Keratinocyte (primary cell): ENCODE measurements around the gene PCGF3.

Source experiments
- CTCF ChIP-seq, 3 experiments: IDR thresholded peaks in 1 of 3; conservative IDR thresholded peaks in 1 of 3; optimal IDR thresholded peaks in 1 of 3; 2 replicates in 2 of 3; 3 replicates in 1 of 3; pipeline versions ENCODE3 to v1.5.1; 2011; ENCODE audit warnings: low read length in 3 of 3, mild to moderate bottlenecking in 3 of 3, moderate library complexity in 2 of 3, control low read depth in 1 of 3, inconsistent platforms in 1 of 3; ENCODE audit not compliant: insufficient read depth in 2 of 3; ENCODE audit errors: extremely low read depth in 1 of 3
- EZH2 ChIP-seq: IDR thresholded peaks from one replicate; pipeline ENCODE4 v1.6.1; 2012; ENCODE audit warnings: inconsistent platforms, mild to moderate bottlenecking, low read length, moderate library complexity

GRCh38 chr4:772776-773175 lies 67.1 kb downstream of the PCGF3 start:
- TF ChIP-seq CTCF (optimal IDR thresholded peaks at IDR 0.05 in 1 of 3, IDR thresholded peaks at IDR 0.05 in 1 of 3, conservative IDR thresholded peaks at IDR 0.05 in 1 of 3; ENCODE audit: extremely low read depth in 1 of 3, insufficient read depth in 2 of 3, low read length in 3 of 3) (no peak), EZH2 (no peak)
